Activated CD8-positive, alpha-beta memory T cell treated with anti-CD3 and anti-CD28 coated beads, Interleukin-2, amount 10 ng/mL, durations not matched to agents 7 days and 5 days (primary cell): ENCODE measurements around the gene ALPL. TPM values are rescaled to one million over a fixed set of nuclear protein-coding genes. Genes with fewer than 3 reads are reported as not detected.
A peak's percentile ranks its signal among the peaks of the same experiment; 100 is the strongest.
"Not testable (repeated sequence)": the region's sequence is repeated elsewhere in the genome, so short reads cannot be mapped to it uniquely, and the experiment has no call there.

ENCODE experiments used
- ATAC-seq: fragments of 150-1000 bp; cut with Tn5 transposase; one replicate; pipeline ENCODE4 v1.10.0; 2021; ENCODE audit warnings: moderate library complexity
- CTCF ChIA-PET: fragments of 350-600 bp; sonication (Branson Sonifier 250); formaldehyde crosslinking; loops from one replicate; lab custom pipeline; 2021; ENCODE audit warnings: antibody characterized with exemption; lab: Charles Lee
- DNase-seq: peaks from one replicate; pipeline ENCODE4 v3.0.0-alpha.2; 2020
- H3K27ac Mint-ChIP-seq: one replicate; pipeline ENCODE4 v1.8.0; 2021; ENCODE audit warnings: mild to moderate bottlenecking, mixed read lengths
- H3K27me3 Mint-ChIP-seq: one replicate; pipeline ENCODE4 v1.8.0; 2021; ENCODE audit warnings: mixed read lengths
- H3K36me3 Mint-ChIP-seq: one replicate; pipeline ENCODE4 v1.8.0; 2021; ENCODE audit warnings: mild to moderate bottlenecking, mixed read lengths
- H3K4me1 Mint-ChIP-seq: one replicate; pipeline ENCODE4 v1.8.0; 2021; ENCODE audit warnings: mixed read lengths
- H3K4me3 Mint-ChIP-seq: one replicate; pipeline ENCODE4 v1.8.0; 2021; ENCODE audit warnings: mild to moderate bottlenecking, moderate library complexity, mixed read lengths
- H3K9me3 Mint-ChIP-seq: one replicate; pipeline ENCODE4 v1.8.0; 2022; ENCODE audit warnings: low read depth, mixed read lengths
- total RNA-seq, 2 experiments: library from RNA; stranded (reverse); gene quantifications; one replicate each; pipeline ENCODE4 v1.2.3, GENCODE V29; 2021

Gene ALPL
- total RNA-seq: not detected

DNA sequence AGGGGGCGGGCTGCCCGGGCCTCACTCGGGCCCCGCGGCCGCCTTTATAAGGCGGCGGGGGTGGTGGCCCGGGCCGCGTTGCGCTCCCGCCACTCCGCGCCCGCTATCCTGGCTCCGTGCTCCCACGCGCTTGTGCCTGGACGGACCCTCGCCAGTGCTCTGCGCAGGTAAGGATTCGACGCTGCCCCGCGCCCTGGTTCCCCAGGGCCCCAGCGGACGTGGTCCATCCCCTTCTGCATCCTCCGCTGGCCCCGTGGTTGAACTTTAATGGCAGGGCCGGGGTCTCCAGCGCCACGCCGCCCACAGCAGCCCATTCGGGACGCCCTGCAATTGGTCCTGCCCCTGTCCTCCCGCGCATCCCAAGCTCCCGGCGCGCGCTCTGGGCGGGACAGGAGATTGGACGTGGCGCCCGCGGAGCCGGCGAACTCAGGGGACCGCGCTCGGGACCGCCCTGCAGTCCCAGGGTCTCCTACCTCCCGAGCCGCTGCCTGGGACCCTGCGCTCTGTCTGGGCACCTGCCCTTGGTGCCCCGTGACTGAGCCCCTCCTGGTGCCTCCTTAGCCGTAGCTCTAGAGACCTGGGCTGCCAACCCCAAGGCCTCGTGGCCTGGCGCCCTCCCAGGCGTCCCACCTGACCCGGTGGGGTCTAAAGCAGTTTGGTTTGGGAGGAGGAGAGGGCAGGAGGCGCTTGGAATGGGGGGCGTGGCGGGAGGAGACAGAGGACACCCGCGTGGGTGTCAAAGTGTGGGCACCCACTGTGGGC, at the start of gene ALPL:
Gene ALPL (plus strand): TSS at position 73 of the 762 bp plus-strand sequence. CDS start 44,659 bp downstream, outside the sequence.
- H3K4me3 Mint-ChIP-seq: peak within 1 kb of the TSS; percentile 29
- H3K27me3 Mint-ChIP-seq: peaks cover 56% of the 10 kb centered on the region
- DNase-seq: no peak
- peaks cover 8% of the 10 kb centered on the region for H3K4me1 Mint-ChIP-seq
- no peak for ATAC-seq
- CTCF ChIA-PET: interaction anchor here (1.0 to 1.9 kb wide), 5 partner anchors 14 to 454 kb away, joined by 3 to 7 read pairs (median 6); no protein-coding TSS in a partner anchor
- no peak within 1 kb of the TSS for H3K27ac Mint-ChIP-seq
- no peaks in the 10 kb centered on the region for H3K36me3 Mint-ChIP-seq
- H3K9me3 Mint-ChIP-seq: no peaks in the 10 kb centered on the region

DNA sequence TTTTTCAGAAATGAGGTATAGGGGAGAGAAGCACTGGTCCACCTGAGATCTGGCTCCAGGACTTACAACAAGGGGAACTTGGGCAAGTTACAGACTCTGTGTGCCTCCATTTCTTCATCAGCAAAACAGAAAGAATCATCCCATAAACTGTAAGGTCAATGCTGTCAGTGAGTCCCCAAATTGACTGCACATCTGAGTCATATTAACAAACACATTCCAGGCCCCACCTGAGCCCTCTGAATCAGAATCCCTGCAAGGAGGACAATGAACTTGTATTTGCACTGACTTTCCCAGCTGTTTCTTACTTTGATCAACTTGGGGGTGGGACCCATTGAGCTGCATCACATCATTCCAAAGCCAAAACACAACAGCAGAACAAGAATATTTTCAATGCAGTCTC, 44.1 kb upstream of the ALPL start:
- H3K4me3 Mint-ChIP-seq, CTCF ChIA-PET, H3K27me3 Mint-ChIP-seq, ATAC-seq, H3K27ac Mint-ChIP-seq, DNase-seq, H3K36me3 Mint-ChIP-seq, H3K4me1 Mint-ChIP-seq, H3K9me3 Mint-ChIP-seq: not testable (repeated sequence)

GRCh38 chr1:21467946-21468345, 41.3 kb upstream of the ALPL start:
- not testable (repeated sequence) for H3K36me3 Mint-ChIP-seq, DNase-seq, H3K4me1 Mint-ChIP-seq, H3K27me3 Mint-ChIP-seq, H3K9me3 Mint-ChIP-seq, ATAC-seq, H3K4me3 Mint-ChIP-seq, H3K27ac Mint-ChIP-seq
- CTCF ChIA-PET: interaction anchor here (1.0 kb wide), 1 partner anchor 32 kb away, joined by 3 read pairs; no protein-coding TSS in a partner anchor

GRCh38 chr1:21468599-21468998, 40.6 kb upstream of the ALPL start:
- Mint-ChIP-seq H3K9me3 (no peaks in the 10 kb centered on the region), H3K27ac (no peak overlapping the region), H3K4me1 (no peaks in the 10 kb centered on the region), H3K36me3 (no peaks in the 10 kb centered on the region), H3K4me3 (no peak overlapping the region), H3K27me3 (no peaks in the 10 kb centered on the region)
- CTCF ChIA-PET: interaction anchor here (1.0 kb wide), 1 partner anchor 31 kb away, joined by 3 read pairs; no protein-coding TSS in a partner anchor
- no peak for ATAC-seq
- peak; percentile 53 for DNase-seq

DNA sequence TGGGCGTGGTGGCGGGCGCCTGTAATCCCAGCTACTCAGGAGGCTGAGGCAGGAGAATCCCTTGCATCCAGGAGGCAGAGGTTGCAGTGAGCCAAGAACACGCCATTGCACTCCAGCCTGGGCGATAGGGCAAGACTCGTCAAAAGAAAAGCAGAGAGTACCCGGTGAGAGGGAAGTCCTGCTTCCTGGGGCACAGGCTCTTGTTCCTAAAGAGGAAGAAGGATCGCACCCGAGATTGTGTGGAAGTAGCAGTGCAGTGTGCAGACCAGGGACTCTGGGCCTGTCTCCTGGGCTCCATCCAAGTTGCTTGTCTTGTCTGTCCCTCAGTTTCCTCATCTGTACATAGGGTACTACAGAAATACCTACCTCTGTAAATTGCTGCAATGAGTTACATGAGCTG, 39.6 kb upstream of the ALPL start:
- Mint-ChIP-seq H3K27me3 (no peaks in the 10 kb centered on the region), H3K36me3 (no peaks in the 10 kb centered on the region), H3K27ac (no peak overlapping the region), H3K4me3 (no peak overlapping the region), H3K9me3 (no peaks in the 10 kb centered on the region), H3K4me1 (no peaks in the 10 kb centered on the region)
- ATAC-seq (no peak), DNase-seq (no peak)
- CTCF ChIA-PET: interaction anchor here (1.2 kb wide), 1 partner anchor 255 kb away, joined by 3 read pairs; no protein-coding TSS in a partner anchor

DNA sequence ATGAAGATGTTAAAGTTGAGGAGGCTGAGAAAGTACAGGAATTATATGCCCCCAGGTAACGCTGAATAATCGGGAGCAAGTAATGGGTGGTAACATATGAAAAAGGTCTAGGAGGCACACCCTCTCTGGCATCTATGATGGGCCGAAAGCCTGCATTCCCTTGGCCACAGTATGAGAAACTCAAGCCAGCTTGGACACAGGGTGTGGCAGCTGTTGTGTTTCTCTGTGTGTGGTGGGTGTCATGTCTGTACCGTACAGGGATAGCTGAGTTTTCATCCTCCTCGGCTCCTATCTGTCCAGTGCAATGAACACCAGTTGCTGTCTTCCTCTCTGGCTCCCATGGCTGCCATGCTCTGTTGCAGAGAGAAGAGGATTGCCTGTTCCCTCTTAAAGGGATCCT, 36.4 kb upstream of the ALPL start:
- ATAC-seq (no peak), DNase-seq (no peak)
- no peaks in the 10 kb centered on the region for H3K9me3 Mint-ChIP-seq
- CTCF ChIA-PET: no interaction called here
- H3K4me3 Mint-ChIP-seq: no peak overlapping the region
- H3K27ac Mint-ChIP-seq: no peak overlapping the region
- H3K36me3 Mint-ChIP-seq: no peaks in the 10 kb centered on the region
- H3K27me3 Mint-ChIP-seq: no peaks in the 10 kb centered on the region
- H3K4me1 Mint-ChIP-seq: no peaks in the 10 kb centered on the region

DNA sequence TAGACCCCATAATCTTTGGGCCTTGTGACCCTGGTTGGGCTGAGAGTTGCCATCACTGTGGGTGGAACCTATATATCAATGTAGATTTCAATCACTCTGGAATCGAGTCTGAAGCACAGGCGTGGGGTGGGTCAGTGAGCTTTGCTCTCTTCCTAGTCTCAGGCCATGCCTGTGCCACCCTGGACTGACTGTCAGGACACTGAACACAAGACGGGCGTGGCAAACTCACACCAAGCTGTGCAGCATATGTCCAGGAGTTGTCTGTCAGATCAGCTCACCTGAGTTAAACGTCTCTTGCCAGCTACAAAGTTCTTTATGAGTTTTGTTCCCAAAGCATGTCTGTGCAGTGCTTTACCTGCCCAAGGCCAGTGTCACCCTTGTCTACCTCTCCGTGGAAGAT, 30.9 kb upstream of the ALPL start:
- DNase-seq: no peak
- peaks cover 1% of the 10 kb centered on the region for H3K36me3 Mint-ChIP-seq
- no peak for ATAC-seq
- H3K4me3 Mint-ChIP-seq: no peak overlapping the region
- H3K27me3 Mint-ChIP-seq: peaks cover 5% of the 10 kb centered on the region
- H3K27ac Mint-ChIP-seq: no peak overlapping the region
- no peaks in the 10 kb centered on the region for H3K4me1 Mint-ChIP-seq
- CTCF ChIA-PET: interaction anchor here (1.9 kb wide), 1 partner anchor 10 kb away, joined by 5 read pairs; no protein-coding TSS in a partner anchor
- no peaks in the 10 kb centered on the region for H3K9me3 Mint-ChIP-seq

- H3K36me3 Mint-ChIP-seq, H3K9me3 Mint-ChIP-seq, H3K27ac Mint-ChIP-seq, DNase-seq, H3K4me3 Mint-ChIP-seq, H3K4me1 Mint-ChIP-seq, CTCF ChIA-PET, ATAC-seq: not testable (repeated sequence)
- H3K27me3 Mint-ChIP-seq: peaks cover 12% of the 10 kb centered on the region
Measured at GRCh38 chr1:21483881-21484280, 25.3 kb upstream of the ALPL start.

DNA sequence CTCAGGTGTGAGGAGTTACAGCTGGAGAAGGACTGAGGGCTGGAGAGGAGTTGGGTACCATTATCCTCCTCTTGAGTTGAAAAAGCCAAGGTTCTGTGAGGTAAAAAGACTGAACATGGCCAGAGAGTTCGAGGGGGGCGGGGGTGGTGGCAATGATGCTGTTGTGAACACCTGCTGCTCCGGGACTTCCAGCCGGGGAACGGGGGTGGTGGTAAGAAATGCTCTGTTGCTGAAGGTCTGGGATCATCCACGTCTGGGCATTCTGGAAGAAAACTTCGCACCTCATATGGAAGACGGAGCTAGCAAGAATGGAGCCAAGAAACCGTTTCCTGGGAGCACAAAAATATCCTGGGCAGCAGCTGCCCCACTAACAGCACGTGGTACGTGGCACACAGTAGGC, 20.1 kb upstream of the ALPL start:
- Mint-ChIP-seq H3K36me3 (no peaks in the 10 kb centered on the region), H3K4me1 (peaks cover 10% of the 10 kb centered on the region)
- CTCF ChIA-PET: interaction anchor here (1.0 to 2.0 kb wide), 3 partner anchors 11 to 234 kb away, joined by 3 to 5 read pairs (median 4); no protein-coding TSS in a partner anchor

GRCh38 chr1:21490774-21491487, 18.3 kb upstream of the ALPL start:
- CTCF ChIA-PET: interaction anchor here (0.8 to 1.4 kb wide), 5 partner anchors 13 to 257 kb away, joined by 3 to 4 read pairs (median 3); partner anchors contain the start of gene NBPF3
- H3K27me3 Mint-ChIP-seq: peaks cover 34% of the 10 kb centered on the region
- no peaks in the 10 kb centered on the region for H3K9me3 Mint-ChIP-seq
- ATAC-seq (peak; percentile 66), DNase-seq (no peak)
- H3K4me3 Mint-ChIP-seq: no peak overlapping the region
- no peaks in the 10 kb centered on the region for H3K36me3 Mint-ChIP-seq
- peaks cover 10% of the 10 kb centered on the region for H3K4me1 Mint-ChIP-seq
- no peak overlapping the region for H3K27ac Mint-ChIP-seq

More for the DNA sequence above, 20.1 kb upstream of the ALPL start:
- Mint-ChIP-seq H3K4me3 (peak overlapping the region; percentile 3), H3K27me3 (peaks cover 25% of the 10 kb centered on the region), H3K27ac (no peak overlapping the region), H3K9me3 (no peaks in the 10 kb centered on the region)
- DNase-seq (no peak), ATAC-seq (no peak)

DNA sequence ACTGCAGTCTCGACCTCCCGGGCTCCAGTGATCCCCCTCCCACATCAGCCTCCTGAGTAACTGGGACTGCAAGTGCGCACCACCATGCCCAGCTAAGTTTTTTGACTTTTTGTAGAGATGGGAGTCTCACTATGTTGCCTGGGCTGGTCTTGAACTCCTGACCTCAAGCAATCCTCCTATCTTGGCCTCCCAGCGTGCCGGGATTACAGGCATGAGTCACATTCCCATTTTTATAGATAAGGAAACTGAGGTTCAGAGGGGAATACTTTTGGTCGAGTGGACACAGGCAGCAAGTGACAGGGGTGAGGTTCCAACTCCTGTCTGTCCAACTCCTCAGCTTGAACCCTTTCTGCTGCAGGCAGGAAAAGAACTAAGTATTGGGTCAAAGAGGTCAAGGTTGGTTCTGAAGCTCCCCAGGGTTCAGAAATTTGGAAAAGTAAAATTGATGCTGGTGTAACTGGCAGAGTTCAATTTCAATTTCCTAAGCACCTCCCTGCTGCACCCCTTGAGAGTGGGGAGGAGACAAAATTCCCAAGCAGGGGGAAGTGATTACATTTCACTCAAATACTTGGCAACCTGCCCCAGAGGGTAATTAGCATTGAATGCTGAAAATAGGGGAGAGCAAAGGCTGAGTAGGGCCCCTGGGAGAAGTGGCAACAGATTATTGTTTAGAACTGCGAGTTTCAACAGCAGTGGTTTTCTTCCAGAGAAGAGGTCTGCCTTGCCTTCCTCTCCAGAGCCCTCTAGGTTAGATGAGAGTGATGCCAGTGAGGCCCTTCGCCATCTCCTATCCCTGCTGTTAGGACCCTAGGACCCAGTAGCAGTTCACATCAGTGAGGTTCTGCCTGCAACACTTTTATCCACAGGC, 17.5 kb upstream of the ALPL start:
- DNase-seq (no peak), ATAC-seq (no peak)
- Mint-ChIP-seq H3K4me3 (no peak overlapping the region), H3K27ac (no peak overlapping the region), H3K36me3 (no peaks in the 10 kb centered on the region), H3K27me3 (peaks cover 30% of the 10 kb centered on the region), H3K9me3 (no peaks in the 10 kb centered on the region), H3K4me1 (peaks cover 10% of the 10 kb centered on the region)
- CTCF ChIA-PET: interaction anchor here (0.8 to 1.1 kb wide), 2 partner anchors 12 to 258 kb away, joined by 3 read pairs; no protein-coding TSS in a partner anchor

- CTCF ChIA-PET: no interaction called here
- DNase-seq (no peak), ATAC-seq (no peak)
- no peaks in the 10 kb centered on the region for H3K36me3 Mint-ChIP-seq
- peaks cover 29% of the 10 kb centered on the region for H3K27me3 Mint-ChIP-seq
- no peak overlapping the region for H3K4me3 Mint-ChIP-seq
- peaks cover 10% of the 10 kb centered on the region for H3K4me1 Mint-ChIP-seq
- no peaks in the 10 kb centered on the region for H3K9me3 Mint-ChIP-seq
- no peak overlapping the region for H3K27ac Mint-ChIP-seq
Measured at GRCh38 chr1:21492356-21492625, 16.9 kb upstream of the ALPL start.

- ATAC-seq (no peak), DNase-seq (no peak)
- H3K4me1 Mint-ChIP-seq: no peaks in the 10 kb centered on the region
- H3K4me3 Mint-ChIP-seq: no peak overlapping the region
- CTCF ChIA-PET: no interaction called here
- H3K27me3 Mint-ChIP-seq: peaks cover 36% of the 10 kb centered on the region
- H3K36me3 Mint-ChIP-seq: no peaks in the 10 kb centered on the region
- H3K27ac Mint-ChIP-seq: no peak overlapping the region
- no peaks in the 10 kb centered on the region for H3K9me3 Mint-ChIP-seq
Measured at GRCh38 chr1:21494196-21494595, 15.0 kb upstream of the ALPL start.
